ENCODE data around the gene CXCL5.

Gene CXCL5

DNA sequence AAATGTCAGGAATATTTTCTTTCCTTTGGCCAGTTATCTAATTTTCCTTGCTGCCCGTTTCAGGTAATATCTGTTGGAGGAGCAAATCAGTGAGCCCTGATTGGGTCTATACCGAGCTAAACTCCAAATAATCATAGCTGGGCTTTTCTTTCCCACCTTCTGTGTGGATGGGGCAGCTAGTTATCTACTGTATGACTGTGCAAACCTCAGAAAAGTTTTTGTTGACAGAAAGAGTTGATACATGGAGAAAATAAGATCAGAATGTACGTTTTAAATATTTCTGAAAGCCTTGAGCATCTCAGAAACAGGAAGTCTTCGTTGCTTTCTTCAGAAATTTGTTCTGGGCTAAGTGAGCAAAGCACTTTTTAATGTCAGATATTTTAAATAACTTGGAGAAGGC lies 6.2 kb upstream of the CXCL5 start:
- H4K5ac ChIP-seq (ENCODE audit: low read length), result no peak overlapping the region
- no peak overlapping the region for H3K18ac ChIP-seq (ENCODE audit: low read length)
- H2BK5ac ChIP-seq (ENCODE audit: low read length), result no peak overlapping the region
- H2BK120ac ChIP-seq (ENCODE audit: low read depth, low read length), result no peak overlapping the region
- no peak overlapping the region for H3K4ac ChIP-seq (ENCODE audit: low read depth, low read length)
- no peak overlapping the region for H4K8ac ChIP-seq (ENCODE audit: low read depth, low read length)
- WGBS (ENCODE audit: extremely low coverage, insufficient coverage, low lambda C conversion rate), result no CpG with 5 or more reads among the region's 4 CpGs
- no peak overlapping the region for H3K27ac ChIP-seq (ENCODE audit: low read depth, low read length)
- H2BK15ac ChIP-seq (replicated peaks; ENCODE audit: low read depth), result no peak overlapping the region
- H3K4me1 ChIP-seq (ENCODE audit: control insufficient read depth, low read depth, low read length), result no peaks in the 10 kb centered on the region
- H3K79me1 ChIP-seq (ENCODE audit: low read length), result no peaks in the 10 kb centered on the region
- H3K9ac ChIP-seq (ENCODE audit: low read length), result no peak overlapping the region
- no peak overlapping the region for H3K4me2 ChIP-seq (ENCODE audit: low read length)
- no peak overlapping the region for H3K56ac ChIP-seq (ENCODE audit: low read length)
- no peak overlapping the region for H3K23ac ChIP-seq (ENCODE audit: low read length)
- no peaks in the 10 kb centered on the region for H3K36me3 ChIP-seq (ENCODE audit: control insufficient read depth, insufficient read depth, low read length)
- no peak overlapping the region for H3K4me3 ChIP-seq (ENCODE audit: low read length)
- H3K79me2 ChIP-seq (ENCODE audit: control insufficient read depth, insufficient read depth, low read length), result no peaks in the 10 kb centered on the region
- no peak overlapping the region for H2AK5ac ChIP-seq (ENCODE audit: low read length)
- H3K27me3 ChIP-seq (ENCODE audit: insufficient read depth, low read length, poor library complexity), result no peaks in the 10 kb centered on the region
- DNase-seq, result no peak

DNA sequence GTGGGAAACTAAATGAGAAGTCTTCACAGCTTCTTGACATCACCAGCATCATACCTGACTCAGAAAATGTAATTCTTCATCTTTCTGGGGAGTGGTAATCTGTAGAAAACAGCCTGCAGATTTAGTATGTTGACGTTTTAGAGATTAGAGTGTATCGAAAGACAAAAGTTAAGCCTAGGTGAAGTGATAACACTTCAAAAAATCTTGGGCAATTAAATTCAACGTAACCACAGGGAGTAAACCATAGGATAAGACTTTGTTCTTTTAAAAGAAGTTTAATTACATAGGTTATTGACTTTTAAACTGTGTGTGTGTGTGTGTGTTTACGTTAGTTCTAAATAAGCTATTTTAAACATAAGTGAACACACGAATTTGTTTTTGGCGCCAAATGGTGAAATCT lies 1.8 kb upstream of the CXCL5 start:
- Histone ChIP-seq H4K5ac (ENCODE audit: low read length) (no peak overlapping the region), H2BK120ac (ENCODE audit: low read depth, low read length) (no peak overlapping the region), H3K9ac (ENCODE audit: low read length) (no peak overlapping the region), H3K36me3 (ENCODE audit: control insufficient read depth, insufficient read depth, low read length) (no peaks in the 10 kb centered on the region), H2BK5ac (ENCODE audit: low read length) (no peak overlapping the region), H3K23ac (ENCODE audit: low read length) (no peak overlapping the region), H3K4ac (ENCODE audit: low read depth, low read length) (no peak overlapping the region), H3K18ac (ENCODE audit: low read length) (no peak overlapping the region), H3K79me1 (ENCODE audit: low read length) (no peaks in the 10 kb centered on the region), H3K27me3 (ENCODE audit: insufficient read depth, low read length, poor library complexity) (no peaks in the 10 kb centered on the region), H2BK15ac (replicated peaks; ENCODE audit: low read depth) (no peak overlapping the region), H3K4me2 (ENCODE audit: low read length) (no peak overlapping the region), H2AK5ac (ENCODE audit: low read length) (no peak overlapping the region), H3K27ac (ENCODE audit: low read depth, low read length) (no peak overlapping the region), H3K79me2 (ENCODE audit: control insufficient read depth, insufficient read depth, low read length) (no peaks in the 10 kb centered on the region), H4K8ac (ENCODE audit: low read depth, low read length) (no peak overlapping the region), H3K4me3 (ENCODE audit: low read length) (no peak overlapping the region), H3K56ac (ENCODE audit: low read length) (no peak overlapping the region), H3K4me1 (ENCODE audit: control insufficient read depth, low read depth, low read length) (no peaks in the 10 kb centered on the region)
- no CpG with 5 or more reads among the region's 6 CpGs for WGBS (ENCODE audit: extremely low coverage, insufficient coverage, low lambda C conversion rate)
- DNase-seq, result no peak

DNA sequence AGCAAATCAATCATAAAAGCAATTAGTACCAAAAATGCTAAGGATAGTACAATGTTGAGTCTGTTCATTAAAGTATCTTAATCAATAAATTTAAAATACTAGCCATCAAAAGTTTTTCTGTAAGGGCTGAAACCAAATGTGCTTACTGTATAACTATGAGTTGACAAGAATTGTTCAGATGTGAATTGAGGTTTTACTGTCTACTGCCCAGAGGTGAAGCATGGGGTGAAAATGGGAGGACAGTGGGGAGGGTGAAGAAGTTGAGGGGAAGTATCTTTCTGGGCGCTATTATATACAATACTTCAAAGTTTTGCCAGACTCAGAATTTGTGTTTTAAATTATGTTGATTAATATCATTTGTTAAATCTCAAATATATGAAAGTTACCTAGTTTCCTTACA lies 6.4 kb downstream of the CXCL5 start:
- H3K4ac ChIP-seq (ENCODE audit: low read depth, low read length), result no peak overlapping the region
- no peak overlapping the region for H2BK120ac ChIP-seq (ENCODE audit: low read depth, low read length)
- no peaks in the 10 kb centered on the region for H3K79me2 ChIP-seq (ENCODE audit: control insufficient read depth, insufficient read depth, low read length)
- H4K5ac ChIP-seq (ENCODE audit: low read length), result no peak overlapping the region
- H2BK5ac ChIP-seq (ENCODE audit: low read length), result no peak overlapping the region
- no peak for DNase-seq
- no peak overlapping the region for H3K23ac ChIP-seq (ENCODE audit: low read length)
- no peak overlapping the region for H2AK5ac ChIP-seq (ENCODE audit: low read length)
- H3K79me1 ChIP-seq (ENCODE audit: low read length), result no peaks in the 10 kb centered on the region
- no CpG with 5 or more reads among the region's 1 CpG for WGBS (ENCODE audit: extremely low coverage, insufficient coverage, low lambda C conversion rate)
- H3K27me3 ChIP-seq (ENCODE audit: insufficient read depth, low read length, poor library complexity), result no peaks in the 10 kb centered on the region
- H3K36me3 ChIP-seq (ENCODE audit: control insufficient read depth, insufficient read depth, low read length), result no peaks in the 10 kb centered on the region
- no peak overlapping the region for H3K4me2 ChIP-seq (ENCODE audit: low read length)
- H3K56ac ChIP-seq (ENCODE audit: low read length), result no peak overlapping the region
- no peak overlapping the region for H3K18ac ChIP-seq (ENCODE audit: low read length)
- no peak overlapping the region for H3K27ac ChIP-seq (ENCODE audit: low read depth, low read length)
- H3K9ac ChIP-seq (ENCODE audit: low read length), result no peak overlapping the region
- H3K4me3 ChIP-seq (ENCODE audit: low read length), result no peak overlapping the region
- H3K4me1 ChIP-seq (ENCODE audit: control insufficient read depth, low read depth, low read length), result no peaks in the 10 kb centered on the region
- no peak overlapping the region for H2BK15ac ChIP-seq (replicated peaks; ENCODE audit: low read depth)
- no peak overlapping the region for H4K8ac ChIP-seq (ENCODE audit: low read depth, low read length)

DNA sequence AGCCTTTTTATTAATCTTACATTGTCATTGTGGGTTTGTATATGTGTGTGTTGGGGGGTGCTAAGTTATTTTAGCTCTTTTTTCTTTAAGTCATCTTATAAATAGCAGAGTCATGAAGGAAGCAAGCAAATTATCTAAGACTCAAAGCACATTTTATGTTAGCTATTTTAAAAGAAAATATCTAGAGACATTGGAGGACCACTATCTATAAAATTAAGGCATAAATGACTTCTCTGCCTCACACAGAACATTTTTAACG lies 6.8 kb downstream of the CXCL5 start:
- H2BK15ac ChIP-seq (replicated peaks; ENCODE audit: low read depth), result no peak overlapping the region
- no peak for DNase-seq
- H3K18ac ChIP-seq (ENCODE audit: low read length), result no peak overlapping the region
- no peak overlapping the region for H3K4me2 ChIP-seq (ENCODE audit: low read length)
- H2BK120ac ChIP-seq (ENCODE audit: low read depth, low read length), result no peak overlapping the region
- no peak overlapping the region for H3K56ac ChIP-seq (ENCODE audit: low read length)
- no peaks in the 10 kb centered on the region for H3K36me3 ChIP-seq (ENCODE audit: control insufficient read depth, insufficient read depth, low read length)
- no peak overlapping the region for H3K27ac ChIP-seq (ENCODE audit: low read depth, low read length)
- H3K4me3 ChIP-seq (ENCODE audit: low read length), result no peak overlapping the region
- H3K23ac ChIP-seq (ENCODE audit: low read length), result no peak overlapping the region
- no peak overlapping the region for H3K9ac ChIP-seq (ENCODE audit: low read length)
- H3K4ac ChIP-seq (ENCODE audit: low read depth, low read length), result no peak overlapping the region
- H4K5ac ChIP-seq (ENCODE audit: low read length), result no peak overlapping the region
- H3K79me1 ChIP-seq (ENCODE audit: low read length), result no peaks in the 10 kb centered on the region
- no peak overlapping the region for H2BK5ac ChIP-seq (ENCODE audit: low read length)
- no peak overlapping the region for H4K8ac ChIP-seq (ENCODE audit: low read depth, low read length)
- H3K79me2 ChIP-seq (ENCODE audit: control insufficient read depth, insufficient read depth, low read length), result no peaks in the 10 kb centered on the region
- H2AK5ac ChIP-seq (ENCODE audit: low read length), result no peak overlapping the region
- no peaks in the 10 kb centered on the region for H3K4me1 ChIP-seq (ENCODE audit: control insufficient read depth, low read depth, low read length)
- WGBS (ENCODE audit: extremely low coverage, insufficient coverage, low lambda C conversion rate), result no CpG with 5 or more reads among the region's 1 CpG
- no peaks in the 10 kb centered on the region for H3K27me3 ChIP-seq (ENCODE audit: insufficient read depth, low read length, poor library complexity)

DNA sequence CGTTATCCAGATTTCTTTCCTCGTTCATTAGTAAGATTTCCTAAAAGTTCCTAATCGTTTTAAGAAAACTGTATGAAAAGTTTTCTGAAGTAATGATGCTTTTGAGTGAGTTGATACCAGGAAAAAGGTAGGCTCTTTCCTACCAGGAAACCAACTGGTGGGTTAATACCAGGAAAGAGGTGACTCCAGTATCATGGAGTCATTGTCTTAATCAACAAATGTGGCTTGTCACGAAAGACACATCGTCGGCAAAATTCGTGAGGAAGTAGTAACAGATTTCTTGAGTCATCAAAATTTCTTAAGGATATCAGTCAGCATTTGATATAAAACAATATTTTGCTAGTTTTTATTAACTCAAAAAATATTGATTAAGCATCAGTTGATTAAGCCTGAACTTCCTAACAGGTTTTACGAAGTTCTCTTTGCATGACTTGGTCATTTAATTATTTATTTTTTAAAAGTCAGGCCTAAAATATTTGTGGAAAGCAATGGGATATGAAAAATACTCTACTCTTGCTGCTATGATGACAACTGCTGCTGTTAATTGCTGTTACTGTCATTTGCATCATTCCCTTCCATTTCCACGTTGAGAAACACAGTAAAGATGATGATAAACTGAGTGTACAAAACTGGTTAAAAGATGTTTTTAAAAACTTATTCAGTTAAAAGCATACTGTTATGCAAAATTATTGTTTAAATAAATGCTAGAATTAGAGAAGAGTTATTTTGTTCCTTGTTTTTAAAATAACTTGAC lies 7.3 kb downstream of the CXCL5 start:
- no CpG with 5 or more reads among the region's 9 CpGs for WGBS (ENCODE audit: extremely low coverage, insufficient coverage, low lambda C conversion rate)
- Histone ChIP-seq H3K9ac (ENCODE audit: low read length) (no peak overlapping the region), H4K5ac (ENCODE audit: low read length) (no peak overlapping the region), H3K27ac (ENCODE audit: low read depth, low read length) (no peak overlapping the region), H3K4ac (ENCODE audit: low read depth, low read length) (no peak overlapping the region), H3K56ac (ENCODE audit: low read length) (no peak overlapping the region), H3K23ac (ENCODE audit: low read length) (no peak overlapping the region), H3K79me2 (ENCODE audit: control insufficient read depth, insufficient read depth, low read length) (no peaks in the 10 kb centered on the region), H2BK120ac (ENCODE audit: low read depth, low read length) (no peak overlapping the region), H3K4me1 (ENCODE audit: control insufficient read depth, low read depth, low read length) (no peaks in the 10 kb centered on the region), H3K18ac (ENCODE audit: low read length) (no peak overlapping the region), H3K79me1 (ENCODE audit: low read length) (no peaks in the 10 kb centered on the region), H2BK15ac (replicated peaks; ENCODE audit: low read depth) (no peak overlapping the region), H3K4me2 (ENCODE audit: low read length) (no peak overlapping the region), H3K36me3 (ENCODE audit: control insufficient read depth, insufficient read depth, low read length) (no peaks in the 10 kb centered on the region), H3K4me3 (ENCODE audit: low read length) (no peak overlapping the region), H3K27me3 (ENCODE audit: insufficient read depth, low read length, poor library complexity) (no peaks in the 10 kb centered on the region), H2BK5ac (ENCODE audit: low read length) (no peak overlapping the region), H2AK5ac (ENCODE audit: low read length) (no peak overlapping the region), H4K8ac (ENCODE audit: low read depth, low read length) (no peak overlapping the region)
- no peak for DNase-seq

DNA sequence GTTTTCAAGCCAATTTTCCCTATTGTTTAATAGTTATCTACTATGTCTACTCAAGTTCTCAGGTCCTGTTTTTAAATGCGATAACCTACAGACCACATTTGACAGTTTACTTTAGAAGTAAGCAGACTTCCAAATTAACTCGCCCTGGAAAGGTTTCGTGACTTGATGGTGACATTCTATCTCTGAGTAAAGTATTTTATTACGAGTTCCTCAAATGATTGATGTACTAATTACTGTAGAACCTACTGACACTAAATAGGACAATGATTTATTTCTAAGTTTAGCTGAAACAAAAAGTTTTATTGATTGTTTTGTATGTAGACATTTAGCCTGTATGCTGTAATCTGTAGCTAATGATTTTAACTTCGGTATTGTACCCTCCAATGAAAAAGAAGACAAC lies 8.5 kb downstream of the CXCL5 start:
- Histone ChIP-seq H3K4ac (ENCODE audit: low read depth, low read length) (no peak overlapping the region), H3K27me3 (ENCODE audit: insufficient read depth, low read length, poor library complexity) (no peaks in the 10 kb centered on the region), H3K79me1 (ENCODE audit: low read length) (no peaks in the 10 kb centered on the region), H4K5ac (ENCODE audit: low read length) (no peak overlapping the region), H3K56ac (ENCODE audit: low read length) (no peak overlapping the region), H2BK15ac (replicated peaks; ENCODE audit: low read depth) (no peak overlapping the region), H3K4me1 (ENCODE audit: control insufficient read depth, low read depth, low read length) (no peaks in the 10 kb centered on the region), H3K18ac (ENCODE audit: low read length) (no peak overlapping the region), H3K79me2 (ENCODE audit: control insufficient read depth, insufficient read depth, low read length) (no peaks in the 10 kb centered on the region), H2BK120ac (ENCODE audit: low read depth, low read length) (no peak overlapping the region), H4K8ac (ENCODE audit: low read depth, low read length) (no peak overlapping the region), H3K27ac (ENCODE audit: low read depth, low read length) (no peak overlapping the region), H3K9ac (ENCODE audit: low read length) (no peak overlapping the region), H3K36me3 (ENCODE audit: control insufficient read depth, insufficient read depth, low read length) (no peaks in the 10 kb centered on the region), H2BK5ac (ENCODE audit: low read length) (no peak overlapping the region), H3K23ac (ENCODE audit: low read length) (no peak overlapping the region), H3K4me3 (ENCODE audit: low read length) (no peak overlapping the region), H2AK5ac (ENCODE audit: low read length) (no peak overlapping the region), H3K4me2 (ENCODE audit: low read length) (no peak overlapping the region)
- no peak for DNase-seq
- no CpG with 5 or more reads among the region's 5 CpGs for WGBS (ENCODE audit: extremely low coverage, insufficient coverage, low lambda C conversion rate)
